H9 (cell line): ENCODE measurements around the gene SRSF7. TPM values are rescaled to one million over a fixed set of nuclear protein-coding genes. Genes with fewer than 3 reads are reported as not detected.

Source experiments
- DNase-seq: peaks from one replicate; pipeline ENCODE4 v3.0.0-alpha.2; 2017
- H2AFZ ChIP-seq: one replicate; pipeline ENCODE4 v1.6.1; 2013; ENCODE audit warnings: mild to moderate bottlenecking, low read length, control low read depth, moderate library complexity
- H2AK5ac ChIP-seq: 2 replicates; pipeline ENCODE4 v1.6.1; 2013; ENCODE audit warnings: low read length, control low read depth, mixed read lengths; ENCODE audit not compliant: insufficient read length
- H2BK120ac ChIP-seq: one replicate; pipeline ENCODE4 v1.6.1; 2013; ENCODE audit warnings: low read depth, mild to moderate bottlenecking, low read length, control low read depth, inconsistent platforms; ENCODE audit not compliant: poor library complexity, severe bottlenecking
- H2BK12ac ChIP-seq: 2 replicates; pipeline ENCODE4 v1.6.1; 2013; ENCODE audit warnings: low read length, control low read depth, mixed read lengths, low read depth; ENCODE audit not compliant: insufficient read length
- H2BK15ac ChIP-seq: 2 replicates; pipeline ENCODE4 v1.6.1; 2013; ENCODE audit warnings: low read depth, low read length, control low read depth
- H2BK20ac ChIP-seq: one replicate; pipeline ENCODE4 v1.6.1; 2013; ENCODE audit warnings: low read depth, mild to moderate bottlenecking, low read length, control low read depth, inconsistent platforms; ENCODE audit not compliant: poor library complexity, severe bottlenecking
- H2BK5ac ChIP-seq: 2 replicates; pipeline ENCODE4 v1.6.1; 2013; ENCODE audit warnings: low read length, control low read depth, mixed read lengths; ENCODE audit not compliant: insufficient read length
- H3K14ac ChIP-seq: 2 replicates; pipeline ENCODE4 v1.6.1; 2013; ENCODE audit warnings: low read length, control low read depth; ENCODE audit not compliant: insufficient read depth
- H3K18ac ChIP-seq: 2 replicates; pipeline ENCODE4 v1.6.1; 2013; ENCODE audit warnings: low read depth, mild to moderate bottlenecking, mixed read lengths, low read length, control low read depth; ENCODE audit not compliant: insufficient read length
- H3K23ac ChIP-seq: 2 replicates; pipeline ENCODE4 v1.6.1; 2013; ENCODE audit warnings: low read length, control low read depth, mixed read lengths, low read depth; ENCODE audit not compliant: insufficient read length
- H3K23me2 ChIP-seq: 2 replicates; pipeline ENCODE4 v1.6.1; 2013; ENCODE audit warnings: low read depth, mild to moderate bottlenecking, mixed read lengths, low read length, control low read depth; ENCODE audit not compliant: insufficient read length, poor library complexity, severe bottlenecking
- H3K27ac ChIP-seq: 2 replicates; pipeline ENCODE4 v1.5.1; 2013; ENCODE audit warnings: low read length, control low read depth, mixed read lengths, low read depth; ENCODE audit not compliant: insufficient read length
- H3K27me3 ChIP-seq: 2 replicates; pipeline ENCODE4 v1.6.1; 2013; ENCODE audit warnings: low read length, control low read depth, inconsistent platforms; ENCODE audit not compliant: insufficient read depth
- H3K4ac ChIP-seq: 2 replicates; pipeline ENCODE4 v1.6.1; 2013; ENCODE audit warnings: low read depth, mild to moderate bottlenecking, control low read depth, inconsistent platforms, low read length, moderate library complexity
- H3K4me1 ChIP-seq: 2 replicates; pipeline ENCODE4 v1.6.1; 2013; ENCODE audit warnings: low read length, control low read depth, inconsistent platforms; ENCODE audit not compliant: insufficient read depth
- H3K4me2 ChIP-seq: 2 replicates; pipeline ENCODE4 v1.6.1; 2013; ENCODE audit warnings: low read length, control low read depth, mixed read lengths; ENCODE audit not compliant: insufficient read length, insufficient read depth
- H3K56ac ChIP-seq: 2 replicates; pipeline ENCODE4 v1.6.1; 2013; ENCODE audit warnings: low read depth, mild to moderate bottlenecking, mixed read lengths, low read length, control low read depth; ENCODE audit not compliant: insufficient read length
- H3K79me1 ChIP-seq: 2 replicates; pipeline ENCODE4 v1.6.1; 2013; ENCODE audit warnings: low read depth, mild to moderate bottlenecking, moderate library complexity, low read length, control low read depth, inconsistent platforms; ENCODE audit not compliant: insufficient read depth, poor library complexity, severe bottlenecking
- H3K79me2 ChIP-seq: 2 replicates; pipeline ENCODE4 v1.6.1; 2013; ENCODE audit warnings: low read length, control low read depth, inconsistent platforms; ENCODE audit not compliant: insufficient read depth
- H3K9ac ChIP-seq: 2 replicates; pipeline ENCODE4 v1.6.1; 2013; ENCODE audit warnings: low read length, control low read depth, mixed read lengths; ENCODE audit not compliant: insufficient read length; ENCODE audit errors: extremely low read depth
- H3K9me3 ChIP-seq: one replicate; pipeline ENCODE4 v1.6.1; 2013; ENCODE audit warnings: low read depth, low read length, inconsistent platforms; ENCODE audit not compliant: control insufficient read depth
- H3T11ph ChIP-seq: one replicate; pipeline ENCODE4 v1.6.1; 2013; ENCODE audit warnings: mild to moderate bottlenecking, low read length, control low read depth, inconsistent platforms
- H4K20me1 ChIP-seq: one replicate; pipeline ENCODE4 v1.6.1; 2013; ENCODE audit not compliant: control insufficient read depth, insufficient read length, insufficient read depth
- H4K5ac ChIP-seq: 2 replicates; pipeline ENCODE4 v1.6.1; 2013; ENCODE audit warnings: low read depth, mild to moderate bottlenecking, mixed read lengths, low read length, control low read depth; ENCODE audit not compliant: insufficient read length
- H4K8ac ChIP-seq: replicated peaks from 2 replicates; pipeline ENCODE4 v1.6.1; 2013; ENCODE audit warnings: low read length, control low read depth, mixed read lengths, low read depth; ENCODE audit not compliant: insufficient read length
- H4K91ac ChIP-seq: 2 replicates; pipeline ENCODE4 v1.6.1; 2013; ENCODE audit warnings: low read depth, mild to moderate bottlenecking, moderate library complexity, mixed read lengths, low read length, control low read depth; ENCODE audit not compliant: insufficient read length
- H3K27ac Mint-ChIP-seq, 3 experiments: 2 replicates in 2 of 3; 3 replicates in 1 of 3; pipeline ENCODE4 v1.8.0; 2020 to 2021; ENCODE audit warnings: mixed read lengths in 3 of 3, mild to moderate bottlenecking in 1 of 3, moderate library complexity in 1 of 3
- H3K27me3 Mint-ChIP-seq: 2 replicates; pipeline ENCODE4 v1.8.0; 2021; ENCODE audit warnings: low read depth, mild to moderate bottlenecking, moderate library complexity, mixed read lengths
- H3K36me3 Mint-ChIP-seq, 3 experiments: 2 replicates in 2 of 3; 3 replicates in 1 of 3; pipeline ENCODE4 v1.8.0; 2020 to 2021; ENCODE audit warnings: low read depth in 3 of 3, mixed read lengths in 3 of 3; ENCODE audit not compliant: insufficient read depth in 1 of 3
- H3K4me1 Mint-ChIP-seq, 2 experiments: 2 replicates each; pipeline ENCODE4 v1.8.0; 2020; ENCODE audit warnings: mixed read lengths in 2 of 2
- H3K4me3 Mint-ChIP-seq, 2 experiments: 2 replicates in 1 of 2; 3 replicates in 1 of 2; pipeline ENCODE4 v1.8.0; 2020 to 2021; ENCODE audit warnings: mild to moderate bottlenecking in 2 of 2, mixed read lengths in 2 of 2, moderate library complexity in 1 of 2
- H3K9me3 Mint-ChIP-seq, 2 experiments: 2 replicates in 1 of 2; 3 replicates in 1 of 2; pipeline ENCODE4 v1.8.0; 2020; ENCODE audit warnings: mild to moderate bottlenecking in 2 of 2, mixed read lengths in 2 of 2, moderate library complexity in 1 of 2
- CTCF ChIP-seq: fragments of 200-600 bp; sonication (generic); conservative IDR thresholded peaks from 3 replicates; pipeline ENCODE4 v1.8.0; 2021; ENCODE audit warnings: antibody characterized with exemption, mild to moderate bottlenecking
- WGBS: extraction: QIAGEN DNeasy Blood & Tissue Kit; methylation state at CpG from one replicate; pipeline ENCODE4 v1.1.7; 2013; ENCODE audit warnings: missing lambda C conversion rate, low lambda C conversion rate, mixed read lengths; ENCODE audit not compliant: insufficient read length; ENCODE audit errors: extremely low coverage; 5-methylcytosine and 5-hydroxymethylcytosine counted together
- total RNA-seq: library from RNA; stranded (reverse); gene quantifications from 2 replicates; pipeline ENCODE4 v1.2.1, GENCODE V29; 2021

The SRSF7 gene
- total RNA-seq, 1 experiment from 2014 or later, result 576 TPM

- Histone ChIP-seq H3T11ph (no peak overlapping the region), H3K9me3 (no peaks in the 10 kb centered on the region), H3K23me2 (no peaks in the 10 kb centered on the region), H4K20me1 (no peaks in the 10 kb centered on the region), H3K4ac (no peak overlapping the region), H3K18ac (no peak overlapping the region), H2AFZ (no peak overlapping the region), H3K4me2 (no peak overlapping the region), H3K14ac (no peak overlapping the region), H3K79me1 (no peaks in the 10 kb centered on the region), H2BK120ac (no peak overlapping the region), H4K91ac (no peak overlapping the region), H3K9ac (no peak overlapping the region), H2BK5ac (no peak overlapping the region), H3K27ac (no peak overlapping the region), H3K23ac (no peak overlapping the region), H3K4me1 (no peaks in the 10 kb centered on the region), H4K8ac (no peak overlapping the region), H2BK20ac (no peak overlapping the region), H2AK5ac (no peak overlapping the region), H2BK12ac (no peak overlapping the region), H3K79me2 (no peaks in the 10 kb centered on the region), H2BK15ac (no peak overlapping the region), H4K5ac (no peak overlapping the region), H3K27me3 (no peaks in the 10 kb centered on the region), H3K56ac (no peak overlapping the region)
- peaks cover 17% of the 10 kb centered on the region for H3K27me3 Mint-ChIP-seq
- peaks cover 3 to 10% of the 10 kb centered on the region in 2 experiments; a peak in 3 of 4 replicates for H3K4me1 Mint-ChIP-seq
- no peak overlapping the region for H3K4me3 Mint-ChIP-seq
- no peak for DNase-seq
- H3K27ac Mint-ChIP-seq, result no peak overlapping the region
- H3K9me3 Mint-ChIP-seq, result no peaks in the 10 kb centered on the region; a peak in 1 of 5 replicates
- peaks cover 0 to 2% (median 0%) of the 10 kb centered on the region in 3 experiments; a peak in 1 of 7 replicates for H3K36me3 Mint-ChIP-seq
- TF ChIP-seq CTCF, result no peak
- WGBS, result no CpG with 5 or more reads among the region's 17 CpGs
These were observed 24.1 kb upstream of the SRSF7 start for GRCh38 chr2:38775097-38775920.
